GM18858 (cell line): Measurements from ENCODE around the gene ABCA13.

Experiments
- ATAC-seq: cut with Tn5 transposase; IDR thresholded peaks from one replicate; pipeline ENCODE4 v1.9.1; 2021; ENCODE audit not compliant: unreplicated experiment

ABCA13 gene

DNA sequence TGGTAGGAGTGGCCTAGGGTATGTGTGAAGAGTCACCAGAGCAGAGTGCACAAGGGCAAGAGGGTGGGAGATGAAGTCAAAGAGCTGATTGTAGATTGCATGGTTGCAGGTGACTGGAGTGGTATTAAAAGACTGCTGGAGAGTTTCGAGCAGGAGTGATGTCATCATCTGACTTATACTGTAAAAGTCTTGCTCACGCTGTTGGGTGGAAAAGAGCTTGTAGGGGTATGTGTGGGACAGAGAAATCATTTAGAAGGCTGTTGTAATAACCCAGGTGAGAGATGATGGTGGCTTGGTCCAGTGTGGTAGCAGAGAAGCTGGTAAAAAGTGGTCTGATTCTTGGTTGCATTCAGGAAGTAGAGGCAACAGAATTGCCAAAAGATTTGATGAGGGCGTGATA, 184.1 kb downstream of the ABCA13 start:
- no peak for ATAC-seq

DNA sequence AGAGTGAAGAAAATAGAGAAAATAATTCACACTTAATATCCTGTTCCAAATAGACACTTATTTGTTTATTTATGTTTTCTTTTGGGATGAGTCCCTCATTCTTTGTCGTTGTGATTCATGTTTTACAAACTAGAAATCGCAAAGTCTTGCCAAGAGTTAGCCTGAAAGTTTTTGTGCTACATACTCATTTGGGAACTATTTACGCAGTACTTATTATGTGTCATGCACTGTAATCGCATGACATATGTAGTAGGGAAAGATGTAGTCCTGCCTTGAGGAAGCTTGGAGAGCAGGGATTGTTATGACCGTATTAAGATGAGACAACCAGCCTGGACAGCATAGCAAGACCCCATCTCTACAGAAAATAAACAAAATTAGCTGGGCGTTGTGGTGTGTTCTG, 189.3 kb downstream of the ABCA13 start:
- ATAC-seq, result no peak

DNA sequence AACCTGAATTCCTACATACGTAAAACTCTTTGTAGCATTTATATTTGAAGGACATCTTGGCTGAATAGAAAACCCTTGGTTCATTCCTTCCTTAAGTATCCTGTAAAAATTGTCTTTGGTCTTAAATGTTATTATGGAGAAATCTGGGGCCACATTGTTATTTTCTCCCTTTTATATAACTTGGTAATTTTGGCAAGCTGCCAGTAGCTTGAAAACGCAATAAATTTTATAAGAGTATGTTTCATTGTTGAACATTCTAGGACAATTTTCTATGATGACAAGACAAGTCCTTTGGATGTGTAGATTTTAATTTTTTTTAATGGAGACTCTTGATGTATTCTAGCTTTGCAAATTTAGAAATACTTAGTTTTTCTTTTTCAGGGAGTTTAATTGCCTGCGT, 191.9 kb downstream of the ABCA13 start:
- no peak for ATAC-seq

DNA sequence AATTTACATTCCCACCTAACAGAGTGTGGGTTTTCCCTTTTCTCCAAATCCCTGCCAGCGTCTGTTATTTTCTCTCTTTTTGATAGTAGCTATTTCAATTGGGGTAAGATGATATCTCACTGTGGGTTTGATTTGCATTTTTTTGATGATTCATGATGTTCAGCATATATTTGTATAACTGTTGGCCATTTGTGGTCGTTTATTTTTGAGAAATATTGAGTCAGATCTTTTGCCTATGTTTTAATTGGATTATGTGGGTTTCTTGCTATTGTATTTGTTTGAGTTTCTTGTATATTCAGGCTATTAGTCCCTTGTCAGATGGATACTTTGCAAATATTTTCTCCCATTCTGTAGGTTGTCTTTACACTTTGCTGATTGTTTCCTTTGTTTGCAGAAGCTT, 193.8 kb downstream of the ABCA13 start:
- no peak for ATAC-seq

DNA sequence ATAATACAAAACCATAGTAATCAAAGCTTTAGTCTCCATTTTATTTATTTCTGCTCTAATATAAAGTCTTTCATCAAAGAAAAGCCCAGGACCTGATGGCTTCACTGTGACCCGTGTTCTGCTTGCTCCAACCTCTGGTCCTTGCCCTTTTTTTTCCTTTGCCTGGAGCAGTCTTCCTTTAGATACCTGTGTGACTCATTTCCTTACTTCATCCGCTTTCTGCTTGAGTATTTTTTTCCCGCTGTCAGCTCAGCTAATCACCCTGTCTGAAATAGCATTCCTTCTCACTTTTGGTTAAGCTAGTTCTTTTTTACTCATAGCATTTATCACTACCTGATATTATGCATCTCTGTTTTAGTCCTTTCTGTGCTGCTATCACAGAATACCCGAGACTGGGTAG, 194.8 kb downstream of the ABCA13 start:
- ATAC-seq, result no peak

DNA sequence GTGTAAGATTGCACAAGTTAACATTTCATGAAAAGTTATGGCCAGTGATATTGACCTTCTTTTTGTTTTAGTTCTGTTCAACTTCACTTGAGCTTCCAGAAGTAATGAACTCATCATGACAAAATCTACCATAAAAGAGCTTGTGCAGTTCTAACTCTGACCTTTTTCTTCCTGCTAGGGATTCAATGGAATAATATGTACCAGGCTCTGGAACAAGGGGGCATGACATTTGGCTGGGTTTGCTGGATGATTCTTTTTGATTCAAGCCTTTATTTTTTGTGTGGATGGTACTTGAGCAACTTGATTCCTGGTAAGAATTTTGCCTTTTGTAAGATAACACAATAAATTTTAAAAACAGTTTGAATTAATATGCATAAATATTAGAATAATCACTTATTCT, 205.0 kb downstream of the ABCA13 start:
- ATAC-seq, result no peak

DNA sequence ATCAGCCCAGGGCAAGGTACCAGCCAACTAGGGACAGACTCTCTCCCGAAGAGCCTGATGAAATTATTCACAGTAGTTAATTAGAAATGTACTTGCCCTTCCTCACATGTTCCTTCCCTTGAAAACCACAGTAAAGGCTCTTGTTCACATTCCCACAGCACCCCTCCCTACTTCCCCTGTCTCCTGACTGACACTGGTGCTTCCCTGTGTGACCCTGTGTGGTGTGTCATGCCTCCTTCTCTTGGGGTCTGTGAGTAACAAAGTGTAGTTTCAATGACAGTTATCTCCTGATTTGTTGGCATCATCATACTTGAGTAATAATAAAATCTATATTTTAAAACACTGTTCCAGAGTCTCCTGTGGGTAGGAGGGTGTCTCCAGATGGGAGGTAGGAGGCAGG, 209.7 kb downstream of the ABCA13 start:
- ATAC-seq, result no peak

DNA sequence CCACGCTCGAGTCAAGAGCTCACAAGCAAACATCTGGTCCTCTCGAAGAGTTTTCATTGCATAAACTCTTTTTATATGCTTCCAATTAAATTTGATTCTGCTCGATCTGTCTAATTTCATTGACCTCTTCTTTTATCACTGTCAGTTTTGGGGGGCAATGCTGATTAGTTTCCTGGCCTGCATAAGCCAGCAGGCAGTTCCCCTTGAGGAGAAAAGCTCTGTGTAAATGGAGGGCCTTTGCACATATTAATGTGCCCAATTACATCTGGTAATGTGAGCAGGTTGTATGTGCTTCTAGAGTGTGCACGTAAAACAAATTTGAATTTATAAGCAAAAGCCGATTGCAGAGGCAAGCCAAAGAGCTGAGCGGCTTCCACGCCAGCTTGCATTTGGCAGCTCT, 210.3 kb downstream of the ABCA13 start:
- ATAC-seq, result no peak

DNA sequence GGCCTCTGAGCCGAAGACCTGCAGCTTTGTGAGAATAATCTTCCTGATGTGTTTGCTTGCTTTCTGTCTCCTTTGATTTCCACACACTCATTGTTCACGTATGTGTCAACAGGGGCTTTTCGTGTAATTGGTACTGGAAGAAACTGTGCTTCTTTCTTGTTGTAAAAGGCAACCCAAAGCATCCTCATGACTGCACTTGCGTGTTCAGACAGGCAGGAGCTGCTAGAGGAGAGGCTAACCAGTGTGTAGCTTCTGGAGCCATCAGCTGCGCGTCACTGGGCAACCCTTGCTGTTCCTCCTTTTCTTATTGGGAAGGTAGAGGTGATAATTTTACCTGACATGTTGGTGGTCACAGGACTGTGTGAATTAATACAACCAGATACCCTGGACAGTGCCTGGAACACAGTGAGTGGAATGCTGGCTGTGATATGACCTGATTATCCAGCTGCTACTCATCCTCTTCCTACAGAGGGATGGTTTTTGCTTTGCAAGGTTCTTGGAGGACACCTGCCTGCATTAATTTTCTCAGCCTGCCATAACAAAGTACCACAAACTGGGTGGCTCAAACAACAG, 213.0 kb downstream of the ABCA13 start:
- ATAC-seq, result no peak

DNA sequence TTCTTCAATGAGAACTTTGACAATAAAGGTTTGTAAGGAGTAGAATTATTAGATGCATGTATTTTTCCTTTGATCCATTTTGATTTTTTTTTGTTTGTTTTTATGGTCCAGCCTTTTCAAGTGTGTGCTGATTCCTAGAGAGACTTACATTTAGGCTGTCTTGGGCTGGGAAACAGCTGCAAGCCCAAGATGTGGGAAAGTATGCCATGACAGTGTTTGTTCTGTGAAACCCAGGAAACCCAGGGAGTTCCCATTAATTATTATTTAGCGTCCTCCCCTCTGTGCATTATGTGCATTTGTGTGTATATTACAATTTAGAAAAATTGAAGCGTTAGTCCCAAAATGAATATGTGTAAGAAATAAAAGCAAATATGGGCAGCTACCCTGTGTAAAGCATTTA, 216.7 kb downstream of the ABCA13 start:
- ATAC-seq, result no peak

DNA sequence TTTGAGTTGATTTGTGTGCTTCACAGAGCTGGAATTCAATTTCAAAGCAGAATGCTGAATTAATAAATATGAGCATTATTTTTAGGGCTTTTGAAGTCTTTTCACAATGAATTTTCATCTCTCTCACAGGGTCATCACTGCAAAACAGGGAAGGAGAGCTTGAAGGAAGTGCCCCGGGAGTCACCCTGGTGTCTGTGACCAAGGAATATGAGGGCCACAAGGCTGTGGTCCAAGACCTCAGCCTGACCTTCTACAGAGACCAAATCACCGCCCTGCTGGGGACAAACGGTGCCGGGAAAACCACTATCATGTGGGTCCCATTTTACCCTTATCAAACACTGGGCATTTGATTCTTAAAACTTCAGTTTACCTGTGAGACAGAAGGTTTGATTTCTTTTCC, 217.7 kb downstream of the ABCA13 start:
- ATAC-seq, result no peak

DNA sequence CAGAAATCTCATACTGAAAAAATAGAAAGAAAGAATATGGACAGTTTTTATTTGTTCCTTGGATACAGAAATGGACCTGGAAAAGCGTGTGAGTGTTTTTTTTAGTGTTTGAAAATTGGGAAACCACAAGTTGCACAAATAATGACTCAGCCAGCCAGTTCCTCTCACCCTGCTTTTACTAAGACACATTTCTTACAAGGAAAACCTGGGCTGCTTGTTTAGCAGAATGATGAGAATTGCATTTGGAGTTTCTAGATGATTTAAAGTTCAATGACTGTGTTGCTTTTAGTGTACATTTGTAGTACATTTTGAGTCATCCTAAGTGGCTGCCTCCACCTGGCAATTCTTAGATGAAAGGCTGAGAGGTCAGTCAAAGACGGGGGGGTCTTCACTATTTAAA, 218.7 kb downstream of the ABCA13 start:
- ATAC-seq, result peak; percentile 50

DNA sequence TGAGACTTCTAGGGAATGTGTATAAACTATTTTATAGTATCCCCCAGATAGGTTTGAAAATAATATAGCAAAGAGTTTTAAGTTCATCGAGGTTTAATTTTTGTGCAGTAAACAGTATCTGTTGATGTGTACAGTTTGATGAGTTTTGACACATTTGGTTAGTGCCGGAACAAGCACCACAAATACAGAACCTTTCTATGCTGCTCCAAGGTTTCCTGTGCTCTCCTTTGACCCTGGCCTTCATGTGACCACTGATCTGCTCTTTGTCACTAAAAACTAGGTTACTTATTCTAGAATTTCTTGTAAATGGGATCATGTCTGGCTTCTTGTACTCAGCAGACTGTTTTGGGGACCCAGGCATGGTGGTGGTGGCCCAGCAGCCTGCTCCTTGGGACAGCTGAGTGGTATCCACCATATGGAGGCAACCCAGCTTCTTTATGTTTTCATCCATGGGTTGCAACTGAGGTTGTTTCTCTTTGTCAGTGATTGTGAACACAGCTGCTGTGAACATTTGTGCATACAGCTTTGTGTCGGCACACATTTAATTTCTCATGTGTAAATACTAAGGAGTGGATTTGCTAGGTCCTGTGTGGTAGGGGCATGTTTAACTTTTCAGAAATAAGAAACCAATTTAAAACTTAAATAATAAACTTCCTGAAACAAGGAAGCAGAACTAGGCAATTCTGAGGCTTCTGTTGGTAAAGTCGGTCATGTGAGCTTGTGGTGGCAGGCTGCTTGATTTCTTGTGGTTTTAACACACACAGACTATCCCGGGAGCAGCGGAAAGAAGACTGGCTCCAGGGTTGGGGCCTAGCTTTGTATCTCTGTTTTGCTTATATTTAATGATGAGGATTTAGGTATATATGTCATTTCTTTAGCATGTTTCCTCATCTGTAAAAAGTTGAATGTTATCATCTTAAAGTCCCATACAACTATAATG, 219.4 kb downstream of the ABCA13 start:
- ATAC-seq, result peak; percentile 5

DNA sequence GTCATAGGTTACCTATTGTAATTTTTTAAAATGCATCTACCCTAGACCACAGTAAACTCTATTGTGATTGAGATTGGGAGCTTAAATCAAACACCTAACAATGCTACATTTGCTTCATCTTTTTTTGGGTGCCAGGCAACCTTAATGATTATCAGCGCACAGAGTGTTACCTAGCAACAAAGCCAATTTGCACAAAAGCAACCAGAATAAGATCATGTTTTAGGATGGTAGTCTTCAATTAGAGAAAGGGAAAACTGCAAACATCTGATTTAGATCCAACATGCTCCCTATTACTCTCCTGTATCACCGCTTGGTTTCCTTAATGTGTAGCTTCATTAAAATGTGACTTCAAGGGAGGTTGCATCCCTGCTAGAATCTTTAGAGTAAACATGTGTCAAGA, 226.9 kb downstream of the ABCA13 start:
- ATAC-seq, result no peak

DNA sequence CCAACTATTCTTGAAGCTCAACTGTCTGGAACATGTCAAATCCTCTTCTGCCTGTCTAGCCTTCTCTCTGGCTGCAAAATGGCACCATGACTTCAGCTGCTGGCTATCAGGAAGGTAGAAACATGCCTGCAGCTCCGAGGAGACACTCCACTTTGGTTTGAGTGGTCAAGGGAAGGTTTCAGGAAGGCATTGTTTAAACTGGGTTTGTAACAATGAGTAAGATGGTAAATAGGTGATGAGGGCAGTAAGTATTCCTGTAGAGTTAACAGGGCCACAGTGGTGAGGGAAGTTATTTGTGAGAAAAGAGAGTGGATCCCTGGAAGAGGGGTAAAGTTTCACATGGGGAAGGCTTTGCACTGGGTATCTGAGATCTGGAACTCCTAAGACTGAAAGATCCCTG, 231.5 kb downstream of the ABCA13 start:
- no peak for ATAC-seq

DNA sequence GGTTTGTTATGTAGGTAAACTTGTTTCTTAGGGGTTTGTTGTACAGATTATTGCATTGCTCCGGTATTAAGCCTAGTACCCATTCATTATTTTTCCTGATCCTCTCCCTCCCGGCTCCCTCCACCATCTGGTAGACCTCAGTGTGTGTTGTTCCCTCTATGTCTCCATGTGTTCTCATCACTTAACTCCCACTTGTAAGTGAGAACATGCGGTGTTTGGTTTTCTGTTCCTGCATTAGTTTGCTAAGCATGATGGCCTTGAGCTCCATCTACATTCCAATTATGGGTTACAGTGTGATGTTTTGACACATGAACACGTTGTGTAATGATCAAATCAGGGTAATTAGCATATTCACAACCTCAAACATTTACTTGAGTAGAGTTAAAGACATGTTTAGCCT, 237.5 kb downstream of the ABCA13 start:
- no peak for ATAC-seq

DNA sequence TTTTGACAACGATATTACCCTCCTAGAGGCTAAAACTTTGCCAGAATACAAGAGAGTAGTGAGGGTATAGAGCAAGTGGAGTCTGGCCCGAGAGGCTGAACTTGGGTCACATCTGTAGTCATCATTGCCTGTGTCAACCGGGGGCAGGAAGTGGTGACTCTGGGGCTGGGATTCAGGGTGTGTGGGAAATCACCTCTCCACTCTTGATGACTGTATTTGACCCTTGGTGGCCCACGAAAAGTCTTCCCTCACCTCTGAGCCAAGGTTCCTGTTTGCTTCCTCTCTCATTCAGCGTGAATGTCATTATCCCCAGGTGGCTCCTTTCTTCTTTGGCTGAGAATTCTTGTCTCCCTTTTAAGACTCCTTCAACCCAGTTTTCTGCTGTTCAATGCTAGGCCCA, 240.4 kb downstream of the ABCA13 start:
- ATAC-seq, result no peak

DNA sequence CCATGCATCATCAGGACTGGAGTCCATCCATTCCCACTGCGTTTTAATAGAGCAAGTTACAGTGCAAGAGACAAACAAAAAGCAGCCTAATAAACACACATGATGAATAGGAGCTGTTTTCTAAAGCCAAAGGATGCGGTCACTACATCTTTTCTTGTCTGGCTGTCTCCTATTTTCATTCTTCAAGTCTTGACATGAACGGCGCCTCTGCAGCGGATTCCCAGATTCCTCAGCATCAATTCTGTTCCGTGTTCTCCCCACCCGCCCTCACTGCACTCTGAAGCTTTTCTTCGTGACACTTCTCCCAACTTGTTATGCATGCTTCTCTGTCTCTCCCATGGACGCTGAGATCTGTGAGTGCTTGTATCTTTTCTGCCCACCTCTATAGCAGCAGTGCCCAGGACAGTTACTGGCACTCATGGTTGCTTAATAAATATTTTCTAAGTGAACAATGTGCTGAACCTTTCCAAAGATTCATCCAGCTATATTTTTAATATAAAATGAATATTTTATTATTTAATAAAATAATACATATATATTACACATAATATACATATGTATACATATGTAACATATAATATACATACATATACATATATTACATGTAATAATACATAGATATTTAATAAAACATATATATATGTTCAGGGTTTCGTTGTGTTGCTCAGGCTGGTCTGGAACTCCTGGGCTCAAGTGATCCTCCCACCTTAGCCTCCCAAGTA, 242.9 kb downstream of the ABCA13 start:
- no peak for ATAC-seq

DNA sequence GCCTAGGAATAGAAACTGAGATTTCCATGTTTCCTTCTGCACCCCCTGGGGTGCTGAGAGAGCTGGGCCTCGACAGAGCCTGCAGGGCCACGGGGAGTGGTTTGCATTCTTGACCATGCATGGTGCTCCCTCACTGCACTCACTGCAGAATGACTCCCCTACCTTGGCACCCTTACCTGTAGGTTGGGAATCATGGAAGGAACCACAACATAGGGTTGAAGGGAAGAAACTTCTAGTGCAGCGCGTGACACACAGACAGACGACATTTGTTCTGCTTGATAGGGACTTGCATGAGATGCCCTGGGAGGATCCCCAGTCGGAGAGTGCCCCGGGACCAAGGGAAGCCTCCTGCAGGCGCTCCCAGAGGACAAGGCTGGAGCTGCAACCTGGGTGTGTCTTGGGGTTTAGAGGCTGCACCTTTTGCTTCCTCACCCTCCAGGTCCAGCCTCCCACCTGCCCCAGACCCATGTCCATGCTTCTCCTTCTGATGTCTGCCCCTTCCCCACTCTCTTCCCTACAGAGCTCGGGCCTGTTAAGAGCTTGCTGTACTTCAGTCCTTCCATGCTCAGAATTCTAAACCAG, 245.2 kb downstream of the ABCA13 start:
- no peak for ATAC-seq

DNA sequence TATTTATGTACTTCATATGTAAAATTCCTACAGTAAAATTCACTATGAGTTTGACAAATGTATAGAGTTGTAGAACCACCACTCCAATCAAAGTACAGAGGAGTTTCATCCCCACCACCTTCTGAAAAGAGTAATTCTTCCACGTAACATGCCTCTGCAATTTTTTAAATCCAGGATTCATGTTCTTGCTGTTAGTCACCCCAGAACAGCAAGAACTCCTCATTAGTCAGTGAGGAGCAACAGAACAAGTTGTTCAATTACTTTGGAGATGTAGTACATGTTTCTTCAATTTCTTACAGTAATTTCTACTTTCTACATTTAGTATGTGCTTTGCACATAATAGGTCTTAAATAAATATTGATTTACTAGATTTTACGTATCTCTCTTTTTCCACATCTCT, 248.1 kb downstream of the ABCA13 start:
- no peak for ATAC-seq

DNA sequence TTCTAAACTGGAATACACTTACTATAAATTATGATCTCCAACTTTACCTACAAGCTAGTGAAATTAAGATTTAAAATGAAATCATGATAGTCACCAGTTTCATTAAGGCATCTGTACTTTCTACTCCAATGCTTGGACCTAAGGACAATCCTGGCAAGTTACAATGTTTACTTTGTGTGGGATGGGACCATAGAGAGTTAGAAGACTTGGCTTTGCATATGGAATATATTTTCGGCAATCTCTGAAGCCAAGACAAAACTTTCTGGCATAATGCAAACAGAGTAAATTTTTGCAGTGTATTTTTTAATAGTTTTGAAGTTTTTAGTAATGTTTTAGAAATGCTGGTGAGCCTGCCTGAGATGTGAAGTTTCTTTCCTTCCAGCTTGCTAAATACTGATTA, 248.9 kb downstream of the ABCA13 start:
- no peak for ATAC-seq

DNA sequence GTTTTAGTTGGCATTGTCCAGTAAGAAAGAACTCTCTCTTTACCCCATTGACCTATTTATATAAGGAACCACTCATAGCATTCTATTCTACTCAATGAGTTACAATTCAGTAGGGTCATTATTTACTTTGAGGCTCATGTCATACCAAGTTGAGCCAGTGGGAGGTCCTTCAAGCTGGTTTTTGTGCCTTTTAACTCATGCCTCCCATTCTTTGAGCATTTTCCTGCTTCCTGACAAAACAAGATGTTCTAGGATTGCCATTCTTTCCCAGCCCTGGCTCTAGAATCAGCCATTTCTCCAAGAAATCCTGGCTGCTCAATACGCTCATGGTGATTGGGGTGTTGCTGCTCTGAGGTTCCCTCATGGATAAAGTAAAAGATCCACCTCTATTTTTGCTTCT, 250.1 kb downstream of the ABCA13 start:
- ATAC-seq, result no peak
